ENCODE measurements around the gene NR4A3.
A peak's percentile ranks its signal among the peaks of the same experiment; 100 is the strongest.
"Not testable (repeated sequence)": the region's sequence is repeated elsewhere in the genome, so short reads cannot be mapped to it uniquely, and the experiment has no call there.

Gene NR4A3

DNA sequence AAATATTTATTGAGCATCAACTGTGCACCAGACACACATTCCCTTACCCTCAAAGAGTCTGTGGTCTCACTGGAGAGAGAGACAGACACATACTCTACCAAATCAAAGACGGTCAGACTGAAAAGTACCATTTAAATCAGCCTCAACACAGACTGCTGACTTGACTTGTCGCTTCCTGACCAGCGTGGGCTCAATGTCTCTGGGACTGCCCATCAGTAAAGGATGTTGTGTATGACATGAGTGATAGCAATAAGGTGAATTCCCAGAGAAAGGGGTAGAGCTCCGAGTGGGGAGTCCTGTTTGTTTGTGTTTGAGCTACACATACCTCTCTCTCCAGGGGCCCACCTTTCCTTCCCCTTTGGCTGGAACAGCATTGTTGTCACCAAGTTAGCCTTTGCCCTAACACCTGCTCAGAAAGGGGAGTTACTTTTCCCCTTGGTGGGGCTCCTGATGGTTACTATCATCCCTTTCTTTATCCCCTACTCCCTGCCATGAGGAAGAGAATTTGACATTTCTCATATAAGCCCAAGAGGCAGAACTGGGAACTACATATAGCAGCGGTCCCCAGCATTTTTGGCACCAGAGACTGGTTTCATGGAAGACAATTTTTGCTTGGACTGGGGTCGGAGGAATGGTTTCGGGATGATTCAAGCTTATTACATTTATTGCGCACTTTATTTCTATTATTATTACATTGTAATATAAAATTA lies 33.9 kb downstream of the NR4A3 start:
- WGBS, 2 experiments = 84 to 89% methylated on average over 5 to 7 of the region's 8 CpGs
- H3K4me3 ChIP-seq (ENCODE audit: insufficient read depth, low read depth, low read length) = no peak overlapping the region
- no peaks in the 10 kb centered on the region for H3K27me3 ChIP-seq (ENCODE audit: control insufficient read depth, insufficient read depth, low read length, poor library complexity, severe bottlenecking)
- H3K36me3 ChIP-seq (ENCODE audit: control insufficient read depth, insufficient read depth, low read length) = no peaks in the 10 kb centered on the region
- H3K27ac ChIP-seq (ENCODE audit: insufficient read depth, low read depth, low read length, poor library complexity, severe bottlenecking) = no peak overlapping the region
- H3K4me1 ChIP-seq (ENCODE audit: control insufficient read depth, insufficient read depth, low read length) = peaks cover 11% of the 10 kb centered on the region
- H3K9me3 ChIP-seq (ENCODE audit: control insufficient read depth, low read length) = no peaks in the 10 kb centered on the region

GRCh38 chr9:99857576-99857975 lies 35.9 kb downstream of the NR4A3 start:
- H3K9me3 ChIP-seq (ENCODE audit: control insufficient read depth, low read length); H3K27ac ChIP-seq (ENCODE audit: insufficient read depth, low read depth, low read length, poor library complexity, severe bottlenecking); H3K36me3 ChIP-seq (ENCODE audit: control insufficient read depth, insufficient read depth, low read length); H3K4me3 ChIP-seq (ENCODE audit: insufficient read depth, low read depth, low read length); H3K27me3 ChIP-seq (ENCODE audit: control insufficient read depth, insufficient read depth, low read length, poor library complexity, severe bottlenecking): not testable (repeated sequence)
- 86 to 100% methylated on average over 1 to 2 of the region's 3 CpGs for WGBS, 2 experiments
- H3K4me1 ChIP-seq (ENCODE audit: control insufficient read depth, insufficient read depth, low read length) = peaks cover 11% of the 10 kb centered on the region

DNA sequence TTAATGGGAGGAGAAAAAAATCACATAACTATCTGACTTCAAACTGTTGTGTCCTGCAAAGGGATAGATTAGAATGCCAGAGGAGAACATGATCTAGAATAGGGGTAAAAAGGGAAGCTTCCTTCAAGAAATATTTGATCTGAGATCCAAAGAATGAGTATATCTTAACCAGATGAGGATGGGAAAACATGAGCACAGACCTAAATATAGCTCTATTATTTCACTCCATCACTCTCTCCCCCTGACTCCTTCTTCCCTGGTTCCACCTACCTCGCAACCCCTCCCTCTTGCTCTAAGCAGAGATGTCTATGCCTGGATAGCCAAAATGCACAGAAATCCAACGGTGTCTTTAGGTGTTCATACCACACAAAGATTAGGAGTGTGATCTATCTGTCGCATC lies 36.4 kb downstream of the NR4A3 start:
- Histone ChIP-seq H3K27ac (ENCODE audit: insufficient read depth, low read depth, low read length, poor library complexity, severe bottlenecking) (no peak overlapping the region), H3K9me3 (ENCODE audit: control insufficient read depth, low read length) (no peaks in the 10 kb centered on the region), H3K4me1 (ENCODE audit: control insufficient read depth, insufficient read depth, low read length) (peaks cover 11% of the 10 kb centered on the region), H3K27me3 (ENCODE audit: control insufficient read depth, insufficient read depth, low read length, poor library complexity, severe bottlenecking) (no peaks in the 10 kb centered on the region), H3K36me3 (ENCODE audit: control insufficient read depth, insufficient read depth, low read length) (no peaks in the 10 kb centered on the region), H3K4me3 (ENCODE audit: insufficient read depth, low read depth, low read length) (no peak overlapping the region)
- WGBS, 2 experiments = 94 to 95% methylated on average over 3 of the region's 3 CpGs

DNA sequence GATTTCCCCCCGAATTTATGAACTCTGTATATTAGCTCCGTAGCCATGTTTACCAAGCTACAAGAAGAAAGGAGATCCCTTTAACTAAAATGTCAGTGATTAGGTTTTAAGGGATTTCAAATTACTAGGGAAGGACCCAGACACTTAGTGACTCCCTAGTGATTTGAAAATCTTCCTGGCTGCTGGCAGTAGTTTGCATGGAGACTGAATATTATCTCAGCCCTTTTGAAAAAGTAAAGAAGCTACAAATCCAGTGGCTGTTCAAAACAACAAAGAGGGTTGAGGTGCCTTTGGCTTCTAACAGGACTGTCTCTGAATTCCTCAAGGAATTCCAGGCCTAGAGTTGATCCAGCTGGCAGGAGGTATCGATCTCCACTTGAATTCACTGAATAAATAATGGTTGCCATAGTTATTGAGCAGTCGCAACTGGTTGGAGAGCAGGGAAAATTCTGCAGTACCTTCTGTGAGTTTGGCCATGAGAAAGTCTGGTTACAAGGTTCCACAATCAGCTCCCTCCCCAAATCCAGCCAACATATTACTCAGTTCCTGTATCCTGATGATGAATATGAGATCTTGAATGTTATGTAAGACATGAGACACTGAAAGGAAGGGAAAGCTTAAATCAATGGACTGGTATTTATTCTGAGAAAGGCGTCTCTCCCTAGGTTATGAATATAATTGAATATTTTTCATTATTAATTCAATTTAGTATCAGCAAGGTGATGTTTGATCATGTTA lies 37.7 kb downstream of the NR4A3 start:
- no peaks in the 10 kb centered on the region for H3K36me3 ChIP-seq (ENCODE audit: control insufficient read depth, insufficient read depth, low read length)
- H3K9me3 ChIP-seq (ENCODE audit: control insufficient read depth, low read length) = no peaks in the 10 kb centered on the region
- H3K27ac ChIP-seq (ENCODE audit: insufficient read depth, low read depth, low read length, poor library complexity, severe bottlenecking) = peak overlapping the region; percentile 87
- 56 to 71% methylated on average over 4 of the region's 5 CpGs for WGBS, 2 experiments
- H3K27me3 ChIP-seq (ENCODE audit: control insufficient read depth, insufficient read depth, low read length, poor library complexity, severe bottlenecking) = no peaks in the 10 kb centered on the region
- H3K4me1 ChIP-seq (ENCODE audit: control insufficient read depth, insufficient read depth, low read length) = peaks cover 11% of the 10 kb centered on the region
- H3K4me3 ChIP-seq (ENCODE audit: insufficient read depth, low read depth, low read length) = no peak overlapping the region

- Histone ChIP-seq H3K36me3 (ENCODE audit: control insufficient read depth, insufficient read depth, low read length) (no peaks in the 10 kb centered on the region), H3K9me3 (ENCODE audit: control insufficient read depth, low read length) (no peaks in the 10 kb centered on the region), H3K4me1 (ENCODE audit: control insufficient read depth, insufficient read depth, low read length) (peaks cover 11% of the 10 kb centered on the region), H3K27me3 (ENCODE audit: control insufficient read depth, insufficient read depth, low read length, poor library complexity, severe bottlenecking) (no peaks in the 10 kb centered on the region), H3K27ac (ENCODE audit: insufficient read depth, low read depth, low read length, poor library complexity, severe bottlenecking) (no peak overlapping the region), H3K4me3 (ENCODE audit: insufficient read depth, low read depth, low read length) (no peak overlapping the region)
- 83 to 90% methylated on average over 1 of the region's 1 CpG for WGBS, 2 experiments
These were observed 38.6 kb downstream of the NR4A3 start for GRCh38 chr9:99860266-99860665.

- H3K4me3 ChIP-seq (ENCODE audit: insufficient read depth, low read depth, low read length) = no peak overlapping the region
- H3K27ac ChIP-seq (ENCODE audit: insufficient read depth, low read depth, low read length, poor library complexity, severe bottlenecking) = no peak overlapping the region
- no peaks in the 10 kb centered on the region for H3K36me3 ChIP-seq (ENCODE audit: control insufficient read depth, insufficient read depth, low read length)
- no peaks in the 10 kb centered on the region for H3K27me3 ChIP-seq (ENCODE audit: control insufficient read depth, insufficient read depth, low read length, poor library complexity, severe bottlenecking)
- peaks cover 8% of the 10 kb centered on the region for H3K4me1 ChIP-seq (ENCODE audit: control insufficient read depth, insufficient read depth, low read length)
- WGBS, 2 experiments = 88 to 100% methylated on average over 1 to 2 of the region's 2 CpGs
- no peaks in the 10 kb centered on the region for H3K9me3 ChIP-seq (ENCODE audit: control insufficient read depth, low read length)
These were observed 42.3 kb downstream of the NR4A3 start for GRCh38 chr9:99863955-99864354.

DNA sequence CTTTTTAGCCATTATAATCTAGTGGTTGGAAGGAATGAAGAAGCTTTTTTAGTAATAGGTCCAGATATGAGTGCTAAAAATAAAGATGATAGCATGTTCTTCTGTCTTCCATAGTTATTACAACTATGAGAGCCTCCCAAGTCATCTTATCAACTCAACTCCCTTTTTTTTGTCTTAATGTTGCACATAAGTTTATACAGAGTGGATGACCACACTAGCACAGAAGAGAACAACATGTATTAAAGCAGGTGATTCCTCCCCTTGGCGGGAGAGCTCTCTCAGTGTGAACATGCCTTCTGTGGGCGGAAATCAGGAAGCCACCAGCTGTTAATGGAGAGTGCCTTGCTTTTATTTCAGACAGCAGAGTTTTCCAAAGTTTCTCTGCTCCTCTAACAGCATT lies 44.7 kb downstream of the NR4A3 start:
- no peaks in the 10 kb centered on the region for H3K4me1 ChIP-seq (ENCODE audit: control insufficient read depth, insufficient read depth, low read length)
- no peak overlapping the region for H3K4me3 ChIP-seq (ENCODE audit: insufficient read depth, low read depth, low read length)
- H3K9me3 ChIP-seq (ENCODE audit: control insufficient read depth, low read length) = no peaks in the 10 kb centered on the region
- H3K27me3 ChIP-seq (ENCODE audit: control insufficient read depth, insufficient read depth, low read length, poor library complexity, severe bottlenecking) = no peaks in the 10 kb centered on the region
- H3K36me3 ChIP-seq (ENCODE audit: control insufficient read depth, insufficient read depth, low read length) = no peaks in the 10 kb centered on the region
- WGBS, 2 experiments = 50 to 56% methylated on average over 2 of the region's 2 CpGs
- H3K27ac ChIP-seq (ENCODE audit: insufficient read depth, low read depth, low read length, poor library complexity, severe bottlenecking) = no peak overlapping the region

GRCh38 chr9:99867536-99867935 lies 45.9 kb downstream of the NR4A3 start:
- Histone ChIP-seq H3K4me3 (ENCODE audit: insufficient read depth, low read depth, low read length) (no peak overlapping the region), H3K4me1 (ENCODE audit: control insufficient read depth, insufficient read depth, low read length) (no peaks in the 10 kb centered on the region), H3K36me3 (ENCODE audit: control insufficient read depth, insufficient read depth, low read length) (no peaks in the 10 kb centered on the region), H3K27me3 (ENCODE audit: control insufficient read depth, insufficient read depth, low read length, poor library complexity, severe bottlenecking) (no peaks in the 10 kb centered on the region), H3K9me3 (ENCODE audit: control insufficient read depth, low read length) (no peaks in the 10 kb centered on the region), H3K27ac (ENCODE audit: insufficient read depth, low read depth, low read length, poor library complexity, severe bottlenecking) (no peak overlapping the region)
- 76 to 87% methylated on average over 1 to 3 of the region's 3 CpGs for WGBS, 2 experiments

DNA sequence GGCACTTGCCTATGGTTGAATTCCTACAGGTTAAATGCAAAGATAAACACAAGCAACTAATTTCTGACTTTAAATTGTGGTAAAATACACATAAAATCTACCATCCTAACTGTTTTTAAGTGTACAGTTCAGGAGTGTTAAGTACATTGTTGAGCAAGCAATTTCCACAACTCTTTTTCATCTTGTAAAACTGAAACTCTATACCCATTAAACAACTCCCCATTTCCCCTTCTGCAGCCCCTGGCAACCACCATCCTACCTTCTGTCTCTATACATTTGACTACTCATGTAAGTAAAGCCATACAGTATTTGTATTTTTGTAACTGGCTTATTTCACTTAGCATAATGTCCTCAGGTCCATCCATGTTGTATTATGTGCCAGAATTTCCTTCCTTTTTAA lies 46.3 kb downstream of the NR4A3 start:
- Histone ChIP-seq H3K4me1 (ENCODE audit: control insufficient read depth, insufficient read depth, low read length) (no peaks in the 10 kb centered on the region), H3K27me3 (ENCODE audit: control insufficient read depth, insufficient read depth, low read length, poor library complexity, severe bottlenecking) (no peaks in the 10 kb centered on the region), H3K36me3 (ENCODE audit: control insufficient read depth, insufficient read depth, low read length) (no peaks in the 10 kb centered on the region), H3K27ac (ENCODE audit: insufficient read depth, low read depth, low read length, poor library complexity, severe bottlenecking) (no peak overlapping the region), H3K4me3 (ENCODE audit: insufficient read depth, low read depth, low read length) (no peak overlapping the region), H3K9me3 (ENCODE audit: control insufficient read depth, low read length) (no peaks in the 10 kb centered on the region)

DNA sequence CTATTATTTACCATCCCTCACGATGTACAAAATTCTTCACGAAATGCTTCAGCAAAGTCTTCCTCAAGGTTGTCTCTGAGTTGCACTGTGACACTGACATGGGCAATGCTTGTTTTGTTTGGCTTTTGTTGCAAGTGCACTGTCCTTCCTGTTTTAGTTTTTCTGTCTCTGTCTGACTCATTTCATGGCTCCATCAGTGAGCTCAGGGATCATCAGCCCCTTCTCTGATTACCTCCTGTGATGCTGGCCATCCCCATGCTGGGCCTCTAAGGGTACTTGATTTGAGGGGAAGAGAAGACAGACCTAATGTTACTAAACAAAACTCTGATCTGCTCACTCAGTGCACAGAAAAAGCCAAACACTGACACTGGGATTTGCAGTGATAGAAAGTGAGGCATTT lies 47.2 kb downstream of the NR4A3 start:
- Histone ChIP-seq H3K36me3 (ENCODE audit: control insufficient read depth, insufficient read depth, low read length) (no peaks in the 10 kb centered on the region), H3K27ac (ENCODE audit: insufficient read depth, low read depth, low read length, poor library complexity, severe bottlenecking) (no peak overlapping the region), H3K4me3 (ENCODE audit: insufficient read depth, low read depth, low read length) (no peak overlapping the region), H3K4me1 (ENCODE audit: control insufficient read depth, insufficient read depth, low read length) (no peaks in the 10 kb centered on the region), H3K9me3 (ENCODE audit: control insufficient read depth, low read length) (no peaks in the 10 kb centered on the region), H3K27me3 (ENCODE audit: control insufficient read depth, insufficient read depth, low read length, poor library complexity, severe bottlenecking) (no peaks in the 10 kb centered on the region)
- 95 to 96% methylated on average over 2 of the region's 2 CpGs for WGBS, 2 experiments
